CD14-positive monocyte (primary cell): ENCODE data around the gene DYNLT2. TPM values are rescaled to one million over a fixed set of nuclear protein-coding genes. Genes with fewer than 3 reads are reported as not detected.

Source experiments
- DNase-seq, 3 donors: peaks; one replicate each; pipeline ENCODE4 v3.0.0-alpha.2; 2011 to 2022
- H2AFZ ChIP-seq: 2 replicates; pipeline ENCODE4 v1.6.0; 2012; ENCODE audit warnings: mild to moderate bottlenecking, low read depth, low read length, inconsistent platforms; ENCODE audit not compliant: insufficient read depth, poor library complexity, severe bottlenecking
- H3K27ac ChIP-seq, 2 donors: 1 replicate in 1 of 2; 2 replicates in 1 of 2; pipeline ENCODE4 v1.5.1; 2012 to 2013; ENCODE audit warnings: low read length in 2 of 2, control low read depth in 1 of 2, inconsistent platforms in 1 of 2, low read depth in 1 of 2, mild to moderate bottlenecking in 1 of 2
- H3K27me3 ChIP-seq, 2 donors: one replicate each; pipeline versions ENCODE4 v1.6.0 to v1.6.1; 2011 to 2013; ENCODE audit warnings: low read length in 2 of 2; ENCODE audit not compliant: control insufficient read depth in 2 of 2, insufficient read depth in 2 of 2
- H3K36me3 ChIP-seq, 2 donors: replicated peaks in 1 of 2; 1 replicate in 1 of 2; 2 replicates in 1 of 2; pipeline versions ENCODE4 v1.5.1 to v1.6.1; 2012 to 2013; ENCODE audit warnings: low read length in 2 of 2, control low read depth in 1 of 2, inconsistent platforms in 1 of 2, mild to moderate bottlenecking in 1 of 2; ENCODE audit not compliant: insufficient read depth in 2 of 2, control insufficient read depth in 1 of 2
- H3K4me1 ChIP-seq, 2 donors: 1 replicate in 1 of 2; 2 replicates in 1 of 2; pipeline versions ENCODE4 v1.5.1 to v1.6.1; 2012 to 2013; ENCODE audit warnings: low read length in 2 of 2, control low read depth in 1 of 2, inconsistent platforms in 1 of 2, mild to moderate bottlenecking in 1 of 2, moderate library complexity in 1 of 2; ENCODE audit not compliant: insufficient read depth in 2 of 2, control insufficient read depth in 1 of 2
- H3K4me2 ChIP-seq: replicated peaks from 2 replicates; pipeline ENCODE3; 2012; ENCODE audit warnings: low read length, moderate library complexity, mild to moderate bottlenecking; ENCODE audit not compliant: poor library complexity, severe bottlenecking; ENCODE audit errors: extremely low read depth
- H3K4me3 ChIP-seq, 3 experiments: fragments of 200-600 bp in 1 of 3; sonication (generic) in 1 of 3; replicated peaks in 1 of 3; 1 replicate in 2 of 3; 2 replicates in 1 of 3; pipeline ENCODE4 v1.5.1; 2011 to 2013; ENCODE audit warnings: low read length in 3 of 3, mild to moderate bottlenecking in 3 of 3, control low read depth in 2 of 3, low read depth in 2 of 3, inconsistent platforms in 1 of 3, moderate library complexity in 1 of 3
- H3K79me2 ChIP-seq: 2 replicates; pipeline ENCODE4 v1.6.0; 2012; ENCODE audit warnings: mild to moderate bottlenecking, control low read depth, inconsistent platforms, low read length, moderate library complexity; ENCODE audit not compliant: insufficient read depth
- H3K9ac ChIP-seq: 2 replicates; pipeline ENCODE4 v1.6.0; 2017; ENCODE audit warnings: low read length, mild to moderate bottlenecking; ENCODE audit not compliant: insufficient read depth, poor library complexity, severe bottlenecking
- H3K9me3 ChIP-seq, 2 donors: replicated peaks in 1 of 2; 1 replicate in 1 of 2; 2 replicates in 1 of 2; pipeline versions ENCODE4 v1.5.1 to v1.6.1; 2012 to 2013; ENCODE audit warnings: low read length in 2 of 2, control low read depth in 1 of 2; ENCODE audit not compliant: control insufficient read depth in 1 of 2, insufficient read depth in 1 of 2
- H4K20me1 ChIP-seq: 2 replicates; pipeline ENCODE4 v1.6.0; 2012; ENCODE audit warnings: mild to moderate bottlenecking, low read length, control low read depth, moderate library complexity; ENCODE audit not compliant: insufficient read depth
- H3K27ac Mint-ChIP-seq, 7 donors: one replicate each; pipeline ENCODE4 v1.8.0; 2020; ENCODE audit warnings: mild to moderate bottlenecking in 7 of 7, mixed read lengths in 7 of 7, moderate library complexity in 6 of 7, inconsistent platforms in 2 of 7
- H3K27me3 Mint-ChIP-seq, 3 donors: one replicate each; pipeline ENCODE4 v1.8.0; 2021 to 2022; ENCODE audit warnings: low read depth in 3 of 3, mild to moderate bottlenecking in 3 of 3, mixed read lengths in 3 of 3, moderate library complexity in 3 of 3, inconsistent platforms in 1 of 3
- H3K36me3 Mint-ChIP-seq, 2 donors: one replicate each; pipeline ENCODE4 v1.8.0; 2020; ENCODE audit warnings: mixed read lengths in 2 of 2, inconsistent platforms in 1 of 2, mild to moderate bottlenecking in 1 of 2
- H3K4me1 Mint-ChIP-seq: one replicate; pipeline ENCODE4 v1.8.0; 2020; ENCODE audit warnings: mild to moderate bottlenecking, mixed read lengths
- H3K4me3 Mint-ChIP-seq, 2 donors: one replicate each; pipeline ENCODE4 v1.8.0; 2020; ENCODE audit warnings: mild to moderate bottlenecking in 2 of 2, mixed read lengths in 2 of 2, moderate library complexity in 1 of 2
- H3K9me3 Mint-ChIP-seq, 7 donors: one replicate each; pipeline ENCODE4 v1.8.0; 2020 to 2022; ENCODE audit warnings: mixed read lengths in 7 of 7, mild to moderate bottlenecking in 6 of 7, moderate library complexity in 6 of 7, inconsistent platforms in 2 of 7
- WGBS: methylation state at CpG from one replicate; pipeline ENCODE4 v1.1.5; 2013; ENCODE audit warnings: missing lambda C conversion rate; ENCODE audit not compliant: insufficient coverage; 5-methylcytosine and 5-hydroxymethylcytosine counted together
- intact Hi-C, 2 donors: fragments of 100-400 bp; cut with micrococcal nuclease; formaldehyde crosslinking; loops; one replicate each; pipeline versions ENCODE4 v1.15.0 to v1.15.1; 2023
- polyA plus RNA-seq, 3 donors: library from polyadenylated mRNA; depleted of rRNA in 1 of 3; unstranded in 2 of 3; stranded (reverse) in 1 of 3; fragments of 300-500 nt in 2 of 3; fragments of >200 nt in 1 of 3; fragmentation: Illumina TruSeq in 2 of 3; gene quantifications; 1 replicate in 2 of 3; 2 replicates in 1 of 3; pipeline ENCODE4 v1.2.3, GENCODE V29; 2012 to 2021
- TF ChIP-seq, protein P1 (sequence below): fragments of 200-600 bp; IDR thresholded peaks from one replicate; pipeline ENCODE4 v1.8.0; 2022; ENCODE audit warnings: antibody characterized with exemption, mild to moderate bottlenecking

DYNLT2 gene
- polyA plus RNA-seq, 3 donors = 0.19 to 1.5 (median 0.86) TPM

- H3K4me3 Mint-ChIP-seq = no peak overlapping the region
- intact Hi-C loops = no loop called here
Observed at GRCh38 chr6:169726963-169727362, 24.4 kb downstream of the DYNLT2 start.

GRCh38 chr6:169726049-169726400, 25.3 kb downstream of the DYNLT2 start:
- Mint-ChIP-seq H3K36me3 (peaks cover 5 to 11% of the 10 kb centered on the region in 2 donors), H3K4me3 (no peak overlapping the region), H3K27me3 (peaks cover 0 to 12% (median 5%) of the 10 kb centered on the region in 3 donors), H3K9me3 (peaks cover 0 to 2% (median 0%) of the 10 kb centered on the region in 7 donors), H3K4me1 (peaks cover 22% of the 10 kb centered on the region), H3K27ac (peak overlapping the region in 2 of 7 donors; percentile 82 to 88)
- Histone ChIP-seq H3K4me2 (no peak overlapping the region), H3K4me3 (no peak overlapping the region), H3K9ac (no peak overlapping the region), H3K9me3 (no peaks in the 10 kb centered on the region), H3K27me3 (peaks cover 0 to 8% of the 10 kb centered on the region in 2 donors), H4K20me1 (peaks cover 7% of the 10 kb centered on the region), H3K27ac (no peak overlapping the region), H3K4me1 (peaks cover 17 to 31% of the 10 kb centered on the region in 2 donors), H2AFZ (no peak overlapping the region), H3K36me3 (no peaks in the 10 kb centered on the region), H3K79me2 (peaks cover 20% of the 10 kb centered on the region)
- intact Hi-C loops = no loop called here
- TF ChIP-seq, protein P1, sequence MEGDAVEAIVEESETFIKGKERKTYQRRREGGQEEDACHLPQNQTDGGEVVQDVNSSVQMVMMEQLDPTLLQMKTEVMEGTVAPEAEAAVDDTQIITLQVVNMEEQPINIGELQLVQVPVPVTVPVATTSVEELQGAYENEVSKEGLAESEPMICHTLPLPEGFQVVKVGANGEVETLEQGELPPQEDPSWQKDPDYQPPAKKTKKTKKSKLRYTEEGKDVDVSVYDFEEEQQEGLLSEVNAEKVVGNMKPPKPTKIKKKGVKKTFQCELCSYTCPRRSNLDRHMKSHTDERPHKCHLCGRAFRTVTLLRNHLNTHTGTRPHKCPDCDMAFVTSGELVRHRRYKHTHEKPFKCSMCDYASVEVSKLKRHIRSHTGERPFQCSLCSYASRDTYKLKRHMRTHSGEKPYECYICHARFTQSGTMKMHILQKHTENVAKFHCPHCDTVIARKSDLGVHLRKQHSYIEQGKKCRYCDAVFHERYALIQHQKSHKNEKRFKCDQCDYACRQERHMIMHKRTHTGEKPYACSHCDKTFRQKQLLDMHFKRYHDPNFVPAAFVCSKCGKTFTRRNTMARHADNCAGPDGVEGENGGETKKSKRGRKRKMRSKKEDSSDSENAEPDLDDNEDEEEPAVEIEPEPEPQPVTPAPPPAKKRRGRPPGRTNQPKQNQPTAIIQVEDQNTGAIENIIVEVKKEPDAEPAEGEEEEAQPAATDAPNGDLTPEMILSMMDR = no peak
- DNase-seq = no peak
- WGBS = no CpG with 5 or more reads among the region's 1 CpG

More at GRCh38 chr6:169726963-169727362, 24.4 kb downstream of the DYNLT2 start:
- peaks cover 14 to 21% of the 10 kb centered on the region in 2 donors for H3K4me1 ChIP-seq
- DNase-seq = no peak
- H3K4me2 ChIP-seq = no peak overlapping the region
- no peak overlapping the region for H3K27ac ChIP-seq
- H3K9me3 ChIP-seq = no peaks in the 10 kb centered on the region
- peaks cover 10% of the 10 kb centered on the region for H3K79me2 ChIP-seq
- peaks cover 0 to 12% (median 5%) of the 10 kb centered on the region in 3 donors for H3K27me3 Mint-ChIP-seq
- peaks cover 5 to 11% of the 10 kb centered on the region in 2 donors for H3K36me3 Mint-ChIP-seq
- H3K4me1 Mint-ChIP-seq = peaks cover 18% of the 10 kb centered on the region
- H2AFZ ChIP-seq = no peak overlapping the region
- H3K36me3 ChIP-seq = no peaks in the 10 kb centered on the region
- no peak overlapping the region for H3K27ac Mint-ChIP-seq
- no peak overlapping the region for H3K9ac ChIP-seq
- TF ChIP-seq, protein P1 = no peak
- H4K20me1 ChIP-seq = peaks cover 7% of the 10 kb centered on the region
- no peak overlapping the region for H3K4me3 ChIP-seq
- peaks cover 0 to 2% (median 0%) of the 10 kb centered on the region in 7 donors for H3K9me3 Mint-ChIP-seq
- H3K27me3 ChIP-seq = peaks cover 2 to 8% of the 10 kb centered on the region in 2 donors
